NT2/D1 (cell line): ENCODE measurements around the gene ZNF618.

Experiments
- YY1 ChIP-seq: IDR thresholded peaks from 2 replicates; pipeline ENCODE4 v1.6.1; 2011; ENCODE audit not compliant: insufficient read length, insufficient read depth
- ZNF274 ChIP-seq: IDR thresholded peaks from 2 replicates; pipeline ENCODE4 v1.6.1; 2011; ENCODE audit warnings: mild to moderate bottlenecking, low read depth, low read length

DNA sequence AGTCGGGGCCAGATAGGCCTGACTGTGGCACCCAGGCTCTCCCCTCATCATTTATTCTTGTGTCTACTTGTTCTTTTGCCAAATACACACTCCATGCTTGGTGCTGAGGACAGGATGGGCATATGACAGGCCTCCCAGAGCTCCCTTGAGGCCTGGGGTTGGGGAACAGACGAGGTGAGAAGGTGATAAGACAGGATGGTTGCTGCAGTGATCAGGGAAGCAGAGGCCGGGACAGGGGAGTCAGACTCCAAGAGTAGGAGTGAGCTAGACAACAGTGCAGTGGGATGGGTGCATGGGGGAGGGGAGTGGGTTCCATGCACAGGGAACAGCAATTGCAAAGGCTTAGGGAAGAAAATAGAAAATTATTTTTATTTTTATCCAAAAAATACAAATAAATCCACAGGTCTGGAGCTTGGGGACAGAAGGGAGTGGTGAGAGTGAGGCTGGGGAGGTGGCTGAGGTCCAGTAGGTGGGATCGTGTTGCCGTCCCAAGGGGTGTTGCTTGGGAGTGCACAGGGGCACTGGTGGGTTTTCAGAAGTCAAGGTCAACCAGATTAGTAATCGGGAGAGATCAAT is 205.4 kb downstream of the ZNF618 start:
- TF ChIP-seq ZNF274 (no peak), YY1 (no peak)
